Breast epithelium (tissue), 4 donors: ENCODE results near the gene ACP7. TPM values are rescaled to one million over a fixed set of nuclear protein-coding genes. Genes with fewer than 3 reads are reported as not detected.
"Not testable (repeated sequence)": the region's sequence is repeated elsewhere in the genome, so short reads cannot be mapped to it uniquely, and the experiment has no call there.

Experiments used
- DNase-seq, 2 donors: peaks; one replicate each; pipeline ENCODE4 v3.0.0-alpha.2; 2019; ENCODE audit warnings: low spot score in 2 of 2
- H3K27ac ChIP-seq, 2 donors: fragments of 200-600 bp; sonication (generic) in 1 of 2; one replicate each; pipeline ENCODE4 v1.5.1; 2016 to 2019; ENCODE audit warnings: mild to moderate bottlenecking in 1 of 2
- H3K27me3 ChIP-seq, 2 donors: fragments of 200-600 bp; sonication (generic) in 1 of 2; one replicate each; pipeline versions ENCODE4 v1.5.1 to v1.6.0; 2017 to 2019; ENCODE audit warnings: control low read depth in 1 of 2, mild to moderate bottlenecking in 1 of 2
- H3K36me3 ChIP-seq: fragments of 200-600 bp; one replicate; pipeline ENCODE4 v1.5.1; 2019
- H3K4me1 ChIP-seq, 2 donors: fragments of 200-600 bp; sonication (generic); one replicate each; pipeline ENCODE4 v1.5.1; 2016 to 2019; ENCODE audit warnings: control low read depth in 1 of 2
- H3K4me3 ChIP-seq, 3 donors: fragments of 200-600 bp; sonication (generic); 1 replicate in 2 of 3; 2 replicates in 1 of 3; pipeline ENCODE4 v1.5.1; 2016 to 2019; ENCODE audit warnings: mild to moderate bottlenecking in 3 of 3, moderate library complexity in 2 of 3
- H3K9me3 ChIP-seq, 2 donors: fragments of 200-600 bp; sonication (generic) in 1 of 2; one replicate each; pipeline ENCODE4 v1.5.1; 2016 to 2019; ENCODE audit warnings: control low read depth in 1 of 2
- CTCF ChIP-seq, 3 donors: fragments of 450-650 bp; IDR thresholded peaks; one replicate each; pipeline ENCODE4 v1.5.1; 2016 to 2017; ENCODE audit warnings: antibody characterized with exemption in 3 of 3, mild to moderate bottlenecking in 3 of 3, moderate library complexity in 3 of 3
- POLR2A ChIP-seq: fragments of 450-650 bp; IDR thresholded peaks from one replicate; pipeline ENCODE4 v1.6.1; 2016; ENCODE audit warnings: antibody characterized with exemption, mild to moderate bottlenecking, moderate library complexity
- POLR2AphosphoS5 ChIP-seq, 3 donors: sonication (generic); formaldehyde crosslinking; IDR thresholded peaks; one replicate each; pipeline ENCODE4 v1.6.1; 2017; ENCODE audit warnings: antibody characterized with exemption in 3 of 3
- intact Hi-C: fragments of 100-400 bp; cut with DNase I; formaldehyde crosslinking; loops from one replicate; pipeline ENCODE4 v1.15.1; 2023; ENCODE audit warnings: low total_unique reads
- total RNA-seq, 3 donors: library from RNA; depleted of rRNA; stranded (reverse); fragments of >200 nt; gene quantifications; one replicate each; pipeline ENCODE4 v1.1.0, GENCODE V29; 2016

The ACP7 gene
- total RNA-seq, 3 donors from 2014 or later: not detected

- TF ChIP-seq POLR2A (no peak), CTCF (IDR thresholded peaks at IDR 0.05) (no peak), POLR2AphosphoS5 (IDR thresholded peaks at IDR 0.05) (no peak)
- Histone ChIP-seq H3K9me3 (no peaks in the 10 kb centered on the region), H3K27me3 (no peaks in the 10 kb centered on the region), H3K27ac (no peak overlapping the region), H3K36me3 (no peaks in the 10 kb centered on the region), H3K4me1 (peaks cover 6% of the 10 kb centered on the region in 2 donors), H3K4me3 (no peak overlapping the region)
- intact Hi-C loops: no loop called here
- no peak for DNase-seq
These were observed 55.2 kb downstream of the ACP7 start for GRCh38 chr19:39139305-39139874.

DNA sequence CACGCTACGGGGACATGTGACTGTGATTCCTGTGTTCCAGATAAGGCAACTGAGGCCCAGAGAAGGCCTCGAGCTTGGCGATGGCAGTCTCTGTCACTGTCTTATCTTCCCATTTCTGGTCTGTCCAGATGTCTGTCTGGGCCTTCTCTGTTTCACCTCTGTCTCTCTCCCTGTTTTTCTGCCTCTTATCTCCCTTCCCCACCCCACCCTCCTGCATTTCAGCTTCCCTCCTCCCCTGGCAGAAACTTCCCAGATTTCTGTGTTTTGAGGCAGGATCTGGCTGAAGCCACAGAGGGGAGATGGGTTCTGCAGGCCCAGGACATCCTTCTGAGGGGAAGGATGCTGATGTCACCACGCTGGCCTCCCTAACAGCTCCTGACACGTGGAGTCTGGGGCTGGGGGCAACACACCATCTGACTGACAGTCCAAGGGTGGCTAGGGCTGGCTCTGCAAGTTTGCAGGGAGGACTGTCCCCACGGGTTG is 55.8 kb downstream of the ACP7 start:
- no peak overlapping the region for H3K27ac ChIP-seq
- TF ChIP-seq CTCF (IDR thresholded peaks at IDR 0.05): no peak
- TF ChIP-seq POLR2A: no peak
- TF ChIP-seq POLR2AphosphoS5 (IDR thresholded peaks at IDR 0.05): no peak
- no peak overlapping the region for H3K4me3 ChIP-seq

DNA sequence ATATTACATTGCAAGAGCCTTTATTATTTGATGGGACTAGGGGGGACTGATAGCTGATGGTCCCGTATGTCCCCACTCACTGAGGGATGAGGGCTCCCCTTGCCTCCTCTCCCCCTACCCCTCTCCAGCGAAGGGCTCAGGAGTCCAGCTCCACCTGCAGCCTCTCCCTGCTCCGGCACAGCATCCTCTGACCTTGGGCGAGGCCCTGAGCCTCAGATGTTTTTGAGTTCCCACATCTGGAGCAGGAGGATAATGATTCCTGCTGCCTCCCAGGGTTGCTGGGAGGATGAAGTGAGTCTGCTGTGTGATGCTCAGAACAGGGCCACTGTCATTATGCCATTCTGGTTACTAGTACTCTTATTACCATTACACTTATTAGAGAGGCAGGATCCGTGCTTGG is 56.4 kb downstream of the ACP7 start:
- Histone ChIP-seq H3K27ac (no peak overlapping the region), H3K4me1 (peaks cover 6 to 15% of the 10 kb centered on the region in 2 donors), H3K36me3 (no peaks in the 10 kb centered on the region)

More for the DNA sequence above, 55.8 kb downstream of the ACP7 start:
- H3K4me1 ChIP-seq: peaks cover 6 to 11% of the 10 kb centered on the region in 2 donors
- no peak for DNase-seq
- H3K36me3 ChIP-seq: no peaks in the 10 kb centered on the region
- no peaks in the 10 kb centered on the region for H3K9me3 ChIP-seq
- intact Hi-C loops: no loop called here
- H3K27me3 ChIP-seq: no peaks in the 10 kb centered on the region

GRCh38 chr19:39141929-39142328 is 57.8 kb downstream of the ACP7 start:
- H3K27ac ChIP-seq: no peak overlapping the region
- intact Hi-C loops: no loop called here
- no peak for TF ChIP-seq POLR2AphosphoS5 (IDR thresholded peaks at IDR 0.05)
- no peak for TF ChIP-seq CTCF (IDR thresholded peaks at IDR 0.05)
- TF ChIP-seq POLR2A: no peak
- H3K9me3 ChIP-seq: no peaks in the 10 kb centered on the region
- DNase-seq: no peak
- H3K27me3 ChIP-seq: no peaks in the 10 kb centered on the region
- H3K4me3 ChIP-seq: no peak overlapping the region
- H3K4me1 ChIP-seq: peaks cover 6 to 15% of the 10 kb centered on the region in 2 donors
- H3K36me3 ChIP-seq: no peaks in the 10 kb centered on the region

More for the DNA sequence above, 56.4 kb downstream of the ACP7 start:
- TF ChIP-seq CTCF (IDR thresholded peaks at IDR 0.05) (no peak), POLR2AphosphoS5 (IDR thresholded peaks at IDR 0.05) (no peak), POLR2A (no peak)
- intact Hi-C loops: no loop called here
- H3K4me3 ChIP-seq: no peak overlapping the region
- no peaks in the 10 kb centered on the region for H3K27me3 ChIP-seq
- DNase-seq: no peak
- no peaks in the 10 kb centered on the region for H3K9me3 ChIP-seq

GRCh38 chr19:39142630-39143029 is 58.5 kb downstream of the ACP7 start:
- no peak overlapping the region for H3K27ac ChIP-seq
- H3K9me3 ChIP-seq: no peaks in the 10 kb centered on the region
- DNase-seq: no peak
- no peak for TF ChIP-seq CTCF (IDR thresholded peaks at IDR 0.05)
- TF ChIP-seq POLR2AphosphoS5 (IDR thresholded peaks at IDR 0.05): no peak
- TF ChIP-seq POLR2A: no peak
- H3K27me3 ChIP-seq: no peaks in the 10 kb centered on the region
- H3K36me3 ChIP-seq: no peaks in the 10 kb centered on the region
- no peak overlapping the region for H3K4me3 ChIP-seq
- intact Hi-C loops: no loop called here
- H3K4me1 ChIP-seq: peaks cover 6 to 15% of the 10 kb centered on the region in 2 donors

GRCh38 chr19:39143757-39144289 is 59.7 kb downstream of the ACP7 start:
- peaks cover 6 to 15% of the 10 kb centered on the region in 2 donors for H3K4me1 ChIP-seq

More at GRCh38 chr19:39143757-39144289, 59.7 kb downstream of the ACP7 start:
- H3K27ac ChIP-seq: peak overlapping the region; percentile 86 to 95
- H3K9me3 ChIP-seq, intact Hi-C loops, H3K36me3 ChIP-seq, H3K27me3 ChIP-seq, H3K4me3 ChIP-seq, DNase-seq: not testable (repeated sequence)
